GM08714 (cell line): ENCODE measurements around the gene RBBP4.
"Not testable (repeated sequence)": the region's sequence is repeated elsewhere in the genome, so short reads cannot be mapped to it uniquely, and the experiment has no call there.

Source experiments
- H3K4me3 ChIP-seq: fragments of 200-500 bp; sonication (Bioruptor generic); 2 replicates; pipeline ENCODE4 v1.5.1; 2014; ENCODE audit warnings: mild to moderate bottlenecking, low read length, inconsistent platforms
- ZNF274 ChIP-seq: IDR thresholded peaks from 2 replicates; pipeline ENCODE4 v1.6.1; 2012; ENCODE audit warnings: mild to moderate bottlenecking, low read depth, low read length

The RBBP4 gene

GRCh38 chr1:32652244-32652962, 1.4 kb downstream of the RBBP4 start:
- peak overlapping the region; percentile 86 for H3K4me3 ChIP-seq

GRCh38 chr1:32659581-32659980, 8.6 kb downstream of the RBBP4 start:
- H3K4me3 ChIP-seq = no peak overlapping the region
- TF ChIP-seq ZNF274 = no peak

More at GRCh38 chr1:32652244-32652962, 1.4 kb downstream of the RBBP4 start:
- TF ChIP-seq ZNF274 = no peak

GRCh38 chr1:32665915-32666314, 14.9 kb downstream of the RBBP4 start:
- no peak for TF ChIP-seq ZNF274
- no peak overlapping the region for H3K4me3 ChIP-seq

GRCh38 chr1:32666901-32667566, 16.0 kb downstream of the RBBP4 start:
- no peak for TF ChIP-seq ZNF274
- H3K4me3 ChIP-seq = no peak overlapping the region

GRCh38 chr1:32668716-32669115, 17.7 kb downstream of the RBBP4 start:
- not testable (repeated sequence) for H3K4me3 ChIP-seq

- H3K4me3 ChIP-seq = no peak overlapping the region
- no peak for TF ChIP-seq ZNF274
Observed at GRCh38 chr1:32676945-32677344, 25.9 kb downstream of the RBBP4 start.

- H3K4me3 ChIP-seq = not testable (repeated sequence)
Observed at GRCh38 chr1:32679993-32680392, 29.0 kb downstream of the RBBP4 start.

- H3K4me3 ChIP-seq = no peak overlapping the region
- no peak for TF ChIP-seq ZNF274
Observed at GRCh38 chr1:32680642-32681041, 29.6 kb downstream of the RBBP4 start.

- no peak for TF ChIP-seq ZNF274
- no peak overlapping the region for H3K4me3 ChIP-seq
Observed at GRCh38 chr1:32681509-32681908, 30.5 kb downstream of the RBBP4 start.

GRCh38 chr1:32681999-32682398, 31.0 kb downstream of the RBBP4 start:
- no peak overlapping the region for H3K4me3 ChIP-seq
- TF ChIP-seq ZNF274 = no peak

GRCh38 chr1:32683397-32683796, 32.4 kb downstream of the RBBP4 start:
- no peak for TF ChIP-seq ZNF274
- no peak overlapping the region for H3K4me3 ChIP-seq

GRCh38 chr1:32684167-32684811, 33.3 kb downstream of the RBBP4 start:
- TF ChIP-seq ZNF274 = no peak
- no peak overlapping the region for H3K4me3 ChIP-seq

GRCh38 chr1:32685498-32685897, 34.5 kb downstream of the RBBP4 start:
- no peak for TF ChIP-seq ZNF274
- no peak overlapping the region for H3K4me3 ChIP-seq

GRCh38 chr1:32686387-32686786, 35.4 kb downstream of the RBBP4 start:
- no peak for TF ChIP-seq ZNF274
- H3K4me3 ChIP-seq = no peak overlapping the region

- H3K4me3 ChIP-seq = no peak overlapping the region
- no peak for TF ChIP-seq ZNF274
Observed at GRCh38 chr1:32693455-32694174, 42.6 kb downstream of the RBBP4 start.
